GM19043 (cell line): ENCODE data around the gene MYOCOS.
"Not testable (repeated sequence)": the region's sequence is repeated elsewhere in the genome, so short reads cannot be mapped to it uniquely, and the experiment has no call there.

Experiments
- ATAC-seq: cut with Tn5 transposase; IDR thresholded peaks from one replicate; pipeline ENCODE4 v1.9.1; 2021; ENCODE audit warnings: low read depth; ENCODE audit not compliant: unreplicated experiment

MYOCOS gene

DNA sequence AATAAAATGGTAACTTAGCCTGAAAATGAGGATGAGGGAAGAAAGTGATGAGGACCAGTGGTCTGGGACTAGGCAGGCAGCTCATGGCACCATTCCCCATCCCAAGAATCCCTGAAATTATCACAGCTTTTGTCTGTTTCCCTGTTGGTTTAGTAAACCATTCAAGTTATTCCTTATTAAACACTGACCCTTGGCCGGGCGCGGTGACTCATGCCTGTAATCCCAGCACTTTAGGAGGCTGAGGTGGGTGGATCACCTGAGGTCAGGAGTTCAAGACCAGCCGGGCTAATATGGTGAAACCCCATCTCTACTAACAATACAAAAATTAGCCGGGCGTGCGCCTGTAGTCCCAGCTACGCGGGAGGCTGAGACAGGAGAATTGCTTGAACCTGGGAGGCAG lies 34.2 kb downstream of the MYOCOS start:
- not testable (repeated sequence) for ATAC-seq

DNA sequence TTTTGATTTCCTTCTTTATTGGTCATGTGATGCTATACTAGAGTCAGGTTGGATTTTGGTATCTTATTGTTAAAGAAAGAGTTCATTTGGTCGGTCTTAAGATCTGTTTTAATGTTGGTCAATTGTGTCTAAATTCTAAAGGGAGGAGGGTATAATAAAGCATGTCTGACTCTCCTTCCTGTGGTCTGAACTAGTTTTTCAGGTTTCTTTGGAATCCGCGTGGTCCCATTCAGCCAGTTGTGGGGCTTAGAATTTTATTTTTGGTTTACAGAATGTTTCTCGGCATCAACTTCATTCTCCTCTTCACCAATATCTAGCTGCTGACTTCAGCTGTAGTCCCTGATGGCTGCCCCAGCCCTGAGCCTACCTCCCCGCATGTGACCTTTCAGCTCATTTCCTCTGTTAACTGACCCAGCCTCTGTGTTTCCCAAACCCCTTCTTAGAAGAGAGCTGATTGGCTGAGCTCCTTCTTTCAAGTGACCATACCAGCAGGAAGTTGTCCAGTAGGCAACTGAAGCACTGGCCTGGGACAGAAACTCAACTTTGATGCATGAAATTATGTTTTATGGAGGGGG lies 39.1 kb downstream of the MYOCOS start:
- ATAC-seq: no peak

DNA sequence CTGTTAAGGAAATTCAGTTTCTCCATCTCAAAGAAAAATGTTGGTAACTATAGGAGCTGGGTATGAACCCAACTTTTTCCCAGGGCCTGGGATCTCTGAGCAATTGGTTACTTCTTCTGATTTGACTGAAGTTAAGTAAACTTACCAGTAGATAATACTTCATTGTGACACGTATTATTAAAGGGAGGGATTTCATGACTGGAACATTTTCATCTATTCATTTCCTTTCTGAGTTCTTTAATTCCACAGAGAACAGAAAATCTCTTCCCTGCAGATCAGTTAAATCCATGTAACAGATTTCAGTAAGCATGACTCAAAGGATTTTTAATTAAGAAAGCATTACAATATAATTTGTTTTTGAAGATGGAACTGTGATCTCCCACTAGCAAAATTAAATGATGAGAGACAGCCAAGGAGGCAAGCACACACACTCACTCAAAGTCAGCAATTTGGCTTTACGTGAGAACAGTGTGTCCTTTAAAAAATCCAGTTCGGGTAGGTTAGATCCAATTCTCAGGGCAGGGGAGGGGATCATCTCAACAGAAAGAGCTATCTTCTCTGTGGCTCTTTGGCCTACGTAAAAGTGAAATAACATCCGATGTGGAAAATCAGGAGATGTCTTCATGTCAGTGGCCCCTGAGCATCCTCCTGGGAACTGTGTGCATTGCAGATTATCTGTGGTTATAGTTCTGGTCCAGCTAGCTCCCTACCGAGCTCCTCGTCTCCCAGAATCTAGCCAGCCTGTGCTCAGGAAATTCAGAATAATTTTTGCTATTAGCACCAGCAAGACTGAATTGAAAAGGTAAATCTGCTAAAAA lies 41.2 kb downstream of the MYOCOS start:
- ATAC-seq: no peak

DNA sequence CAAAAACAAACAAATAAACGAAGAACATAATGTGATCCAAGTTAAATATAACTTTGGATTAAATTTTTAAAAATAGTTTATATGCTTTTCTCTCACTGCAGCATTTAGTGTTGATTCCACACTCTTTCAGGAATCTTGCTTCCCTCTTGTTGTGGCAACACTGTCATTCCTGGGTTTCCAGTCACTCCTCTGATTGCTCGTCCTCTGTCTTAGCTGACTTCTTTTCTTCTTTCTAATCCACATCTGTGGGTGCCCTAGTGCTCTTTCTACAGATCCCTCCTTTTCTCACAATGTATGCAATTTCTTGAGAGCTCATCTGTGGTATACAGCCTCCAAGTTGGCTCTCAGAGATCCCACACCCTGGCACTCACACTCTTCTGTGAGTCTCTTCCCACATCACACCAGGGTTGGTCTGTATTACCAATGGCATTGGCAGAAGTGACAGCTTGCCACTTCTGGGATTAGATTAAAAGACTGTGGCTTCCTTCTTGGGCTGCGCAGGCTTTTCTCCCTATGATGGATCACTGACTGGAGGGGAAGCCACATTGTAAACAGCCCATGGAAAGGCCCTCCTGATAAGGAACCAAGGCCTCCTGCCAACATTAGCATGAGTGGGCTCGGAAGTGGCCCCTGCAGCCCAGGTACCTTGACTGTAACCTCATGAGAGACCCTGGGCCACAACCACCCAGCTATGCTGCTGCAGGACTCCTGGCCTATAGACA lies 42.0 kb downstream of the MYOCOS start:
- ATAC-seq: no peak

DNA sequence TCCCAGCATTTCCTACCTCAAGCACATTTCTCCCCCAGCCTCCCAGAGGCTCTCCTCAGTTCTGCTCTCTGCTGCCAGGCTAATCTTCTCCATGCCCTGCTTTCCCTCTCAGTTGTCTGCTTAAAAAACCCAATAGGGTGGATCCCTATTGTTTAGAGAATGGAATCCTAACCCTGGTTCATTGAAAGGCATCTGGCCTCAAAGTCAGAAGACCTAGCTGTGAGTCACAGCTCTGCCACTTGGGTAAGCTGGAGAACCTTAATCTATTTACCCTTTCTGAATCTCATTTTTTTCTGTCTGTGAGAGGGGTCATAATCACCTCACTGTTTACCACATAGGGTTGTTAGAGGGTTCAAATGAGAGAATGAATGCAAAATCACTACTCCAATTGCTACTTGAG lies 42.9 kb downstream of the MYOCOS start:
- no peak for ATAC-seq

DNA sequence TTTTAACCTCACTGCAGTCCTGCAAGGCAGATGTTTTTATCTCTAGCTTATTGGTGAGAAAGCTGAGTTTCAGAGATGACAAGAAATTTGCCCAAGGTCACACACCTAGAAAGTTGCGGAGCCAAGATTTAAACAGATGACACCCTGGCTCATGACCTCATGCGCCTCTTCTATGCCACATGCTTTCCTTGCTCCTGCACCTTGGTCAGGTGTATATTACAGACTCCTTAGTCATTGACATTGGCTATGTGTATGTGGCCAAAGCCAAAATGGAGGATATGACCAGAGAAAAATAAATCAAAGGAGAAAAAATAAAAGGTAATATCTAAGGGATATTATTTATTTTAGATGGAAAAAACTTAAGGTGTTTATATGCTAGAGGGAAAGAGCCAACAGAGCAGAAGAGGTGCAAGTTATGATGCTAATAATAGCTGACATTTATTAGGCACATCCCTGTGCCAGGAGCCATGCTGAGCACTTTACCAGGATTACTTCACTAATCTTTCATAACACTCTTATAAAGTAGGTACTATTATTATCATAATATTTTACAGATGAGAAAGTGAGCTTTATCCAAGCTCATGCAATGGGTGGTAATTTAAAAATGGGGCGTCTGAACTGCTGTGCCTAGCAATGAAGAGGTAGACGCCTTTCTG lies 44.2 kb downstream of the MYOCOS start:
- no peak for ATAC-seq

DNA sequence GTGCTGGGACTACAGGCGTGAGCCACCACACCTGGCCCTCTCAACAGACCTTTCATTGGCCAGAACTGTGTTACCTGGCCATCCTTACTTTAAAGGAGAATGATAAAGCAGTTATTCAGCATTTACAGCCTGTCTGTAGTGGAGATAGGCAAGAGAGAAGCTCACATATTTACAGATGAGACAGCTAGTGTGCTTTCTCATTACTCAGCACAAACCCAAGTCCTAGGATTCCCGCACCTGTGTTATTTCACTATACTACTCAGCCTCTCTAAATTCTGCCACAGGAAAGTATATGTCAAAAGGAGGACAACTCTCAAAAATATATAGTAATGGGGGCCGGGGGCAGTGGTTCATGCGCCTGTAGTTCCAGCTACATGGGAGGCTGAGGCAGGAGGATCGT lies 46.3 kb downstream of the MYOCOS start:
- ATAC-seq: no peak

DNA sequence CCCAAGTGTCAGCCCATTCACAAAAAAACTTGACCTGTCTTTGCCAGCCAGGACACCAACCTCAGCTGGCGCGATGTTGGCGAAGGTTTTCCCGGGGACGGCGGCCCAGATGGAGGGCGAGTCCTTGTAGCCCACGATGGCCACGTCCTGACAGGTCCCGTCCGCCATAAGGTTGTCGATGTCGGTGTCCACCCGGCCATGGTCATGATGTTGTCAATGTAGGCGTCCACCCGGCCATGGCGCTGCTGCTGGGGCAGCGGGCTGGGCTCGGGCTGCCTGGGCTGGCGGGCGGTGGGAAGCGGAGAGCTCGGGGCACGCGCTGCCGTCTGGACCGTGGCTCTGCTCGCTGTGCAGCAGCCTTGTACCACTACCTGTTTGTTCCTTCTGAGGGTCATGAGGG lies 48.7 kb downstream of the MYOCOS start:
- ATAC-seq: no peak

DNA sequence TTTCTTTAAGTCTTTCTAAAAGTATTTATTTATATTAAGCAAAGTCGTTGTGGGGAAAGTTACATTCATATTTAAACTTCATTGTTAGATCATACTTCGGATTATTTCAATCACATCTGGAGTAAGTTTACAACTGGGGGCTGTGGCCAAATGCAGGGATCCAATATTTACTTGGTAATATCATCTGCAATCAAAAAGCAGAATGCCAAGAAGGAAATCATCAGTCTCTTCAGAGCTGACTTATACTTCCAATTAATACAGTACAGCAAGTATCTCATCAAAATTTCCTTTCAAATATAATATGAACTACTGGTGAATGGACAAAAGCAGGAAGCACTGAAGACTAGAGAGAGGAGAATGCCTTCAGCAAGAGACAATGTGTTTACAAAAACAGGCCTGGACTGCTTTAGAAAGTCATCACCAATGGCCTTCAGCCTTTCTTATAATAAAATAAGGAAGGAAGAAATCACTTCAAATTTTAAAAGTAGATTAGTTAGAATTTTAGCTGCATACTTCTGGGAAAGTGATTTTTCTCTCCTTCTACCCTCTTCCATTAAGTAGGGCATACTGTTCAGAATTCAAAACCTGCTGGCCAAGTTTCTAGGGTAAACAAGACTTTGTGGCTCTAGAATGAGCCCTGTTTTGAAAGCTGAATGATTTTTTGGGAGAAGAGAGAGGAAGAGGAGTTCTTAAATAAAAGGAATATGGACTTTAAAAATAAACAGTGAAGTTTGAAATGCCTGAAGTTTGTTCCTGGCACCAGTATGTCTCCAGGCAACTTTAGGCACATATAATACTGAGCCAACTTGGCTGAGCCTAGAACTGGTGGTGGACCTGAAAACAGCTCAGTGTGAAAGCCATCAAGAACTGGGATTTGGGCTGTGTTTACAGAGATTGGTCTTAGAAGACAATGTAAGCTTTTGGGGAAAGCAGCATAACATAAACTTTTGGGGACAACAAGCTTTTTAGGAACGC lies 52.7 kb downstream of the MYOCOS start:
- no peak for ATAC-seq
